DOHH2 (cell line): ENCODE results near the gene ETS1.

Experiments used
- EZH2phosphoT487 ChIP-seq: fragments of 200-600 bp; sonication (generic); IDR thresholded peaks from 2 replicates; pipeline ENCODE4 v1.6.1; 2017; ENCODE audit warnings: borderline replicate concordance, mild to moderate bottlenecking, antibody characterized with exemption, low read length, moderate library complexity, mixed read lengths
- TF ChIP-seq, protein P1 (sequence below): fragments of 200-600 bp; sonication (generic); IDR thresholded peaks from one replicate; pipeline ENCODE4 v1.5.1; 2014; ENCODE audit warnings: antibody characterized with exemption, mild to moderate bottlenecking, low read depth, low read length; ENCODE audit not compliant: poor library complexity, severe bottlenecking

DNA sequence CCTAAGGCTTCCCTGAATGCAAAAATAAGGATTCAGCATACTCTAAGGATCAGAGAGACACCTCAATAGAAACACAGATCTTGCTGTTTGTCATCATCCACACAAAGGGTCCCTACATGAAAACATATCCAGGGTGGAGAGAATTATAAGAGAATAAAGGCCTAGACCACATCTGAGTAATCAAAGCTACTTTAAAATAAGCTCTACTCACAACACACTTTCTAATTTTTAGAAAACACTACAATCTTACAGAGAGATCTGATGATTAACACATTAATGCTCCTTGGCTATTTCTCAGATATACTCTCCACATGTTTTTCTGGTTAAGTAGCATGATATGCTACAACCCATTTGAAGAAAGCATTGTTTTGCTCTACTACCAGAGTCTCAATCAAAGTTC lies 108.2 kb downstream of the ETS1 start:
- TF ChIP-seq EZH2phosphoT487: no peak
- TF ChIP-seq, protein P1, sequence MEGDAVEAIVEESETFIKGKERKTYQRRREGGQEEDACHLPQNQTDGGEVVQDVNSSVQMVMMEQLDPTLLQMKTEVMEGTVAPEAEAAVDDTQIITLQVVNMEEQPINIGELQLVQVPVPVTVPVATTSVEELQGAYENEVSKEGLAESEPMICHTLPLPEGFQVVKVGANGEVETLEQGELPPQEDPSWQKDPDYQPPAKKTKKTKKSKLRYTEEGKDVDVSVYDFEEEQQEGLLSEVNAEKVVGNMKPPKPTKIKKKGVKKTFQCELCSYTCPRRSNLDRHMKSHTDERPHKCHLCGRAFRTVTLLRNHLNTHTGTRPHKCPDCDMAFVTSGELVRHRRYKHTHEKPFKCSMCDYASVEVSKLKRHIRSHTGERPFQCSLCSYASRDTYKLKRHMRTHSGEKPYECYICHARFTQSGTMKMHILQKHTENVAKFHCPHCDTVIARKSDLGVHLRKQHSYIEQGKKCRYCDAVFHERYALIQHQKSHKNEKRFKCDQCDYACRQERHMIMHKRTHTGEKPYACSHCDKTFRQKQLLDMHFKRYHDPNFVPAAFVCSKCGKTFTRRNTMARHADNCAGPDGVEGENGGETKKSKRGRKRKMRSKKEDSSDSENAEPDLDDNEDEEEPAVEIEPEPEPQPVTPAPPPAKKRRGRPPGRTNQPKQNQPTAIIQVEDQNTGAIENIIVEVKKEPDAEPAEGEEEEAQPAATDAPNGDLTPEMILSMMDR: no peak
